Hepatocyte (in vitro differentiated cells): Measurements from ENCODE around the gene PRSS38. TPM values are rescaled to one million over a fixed set of nuclear protein-coding genes. Genes with fewer than 3 reads are reported as not detected.

Experiments
- DNase-seq: peaks from one replicate; pipeline ENCODE4 v3.0.0-alpha.2; 2016; ENCODE audit warnings: low spot score
- H2AFZ ChIP-seq: fragments of 200-600 bp; sonication (generic); 2 replicates; pipeline ENCODE4 v1.6.0; 2016; ENCODE audit warnings: antibody characterized with exemption, mild to moderate bottlenecking
- H3K27ac ChIP-seq: fragments of 200-600 bp; sonication (generic); 2 replicates; pipeline ENCODE4 v1.5.1; 2016; ENCODE audit warnings: mild to moderate bottlenecking
- H3K27me3 ChIP-seq: fragments of 200-600 bp; sonication (generic); 2 replicates; pipeline ENCODE4 v1.6.1; 2016
- H3K36me3 ChIP-seq: fragments of 200-600 bp; sonication (generic); replicated peaks from 2 replicates; pipeline ENCODE4 v1.5.1; 2016; ENCODE audit warnings: low read depth; ENCODE audit not compliant: insufficient read depth
- H3K4me1 ChIP-seq: fragments of 200-600 bp; sonication (generic); 2 replicates; pipeline ENCODE4 v1.5.1; 2016; ENCODE audit warnings: mild to moderate bottlenecking, moderate library complexity; ENCODE audit not compliant: insufficient read depth
- H3K4me2 ChIP-seq: fragments of 200-600 bp; sonication (generic); 2 replicates; pipeline ENCODE4 v1.6.0; 2016
- H3K4me3 ChIP-seq: fragments of 200-600 bp; sonication (generic); 2 replicates; pipeline ENCODE4 v1.5.1; 2016; ENCODE audit warnings: mild to moderate bottlenecking
- H3K79me2 ChIP-seq: fragments of 200-600 bp; sonication (generic); 2 replicates; pipeline ENCODE4 v1.6.0; 2017; ENCODE audit warnings: mild to moderate bottlenecking
- H3K9me2 ChIP-seq: fragments of 200-600 bp; sonication (generic); replicated peaks from 2 replicates; pipeline ENCODE4 v1.6.0; 2017; ENCODE audit warnings: mild to moderate bottlenecking; ENCODE audit not compliant: insufficient read depth
- H3K9me3 ChIP-seq: fragments of 200-600 bp; sonication (generic); 2 replicates; pipeline ENCODE4 v1.5.1; 2016; ENCODE audit warnings: low read depth, mild to moderate bottlenecking
- H4K20me1 ChIP-seq: fragments of 200-600 bp; sonication (generic); 2 replicates; pipeline ENCODE4 v1.6.0; 2016; ENCODE audit warnings: mild to moderate bottlenecking; ENCODE audit not compliant: insufficient read depth, poor library complexity, severe bottlenecking
- EZH2 ChIP-seq: fragments of 200-600 bp; sonication (generic); IDR thresholded peaks from 2 replicates; pipeline ENCODE4 v1.6.1; 2016; ENCODE audit warnings: antibody characterized with exemption, mild to moderate bottlenecking, borderline replicate concordance
- EZH2phosphoT487 ChIP-seq: fragments of 200-600 bp; sonication (generic); IDR thresholded peaks from one replicate; pipeline ENCODE4 v1.6.1; 2018; ENCODE audit warnings: antibody characterized with exemption, mild to moderate bottlenecking, low read depth, moderate library complexity; ENCODE audit not compliant: unreplicated experiment, severe bottlenecking
- WGBS: methylation state at CpG from one replicate; pipeline ENCODE4 v1.1.6; 2016; ENCODE audit warnings: low lambda C conversion rate; ENCODE audit errors: missing lambda C conversion rate; 5-methylcytosine and 5-hydroxymethylcytosine counted together
- polyA plus RNA-seq: library from polyadenylated mRNA; unstranded; fragments of >200 nt; fragmentation: Nextera tagmentation; extraction: Ambion mirVana; gene quantifications from 2 replicates; pipeline ENCODE4 v1.2.1, GENCODE V29; 2016
- total RNA-seq: library from RNA; depleted of rRNA; stranded (reverse); fragments of >200 nt; gene quantifications from 2 replicates; pipeline ENCODE4 v1.2.3, GENCODE V29; 2014
- TF ChIP-seq, protein P1 (sequence below): fragments of 200-600 bp; sonication (generic); IDR thresholded peaks from 2 replicates; pipeline ENCODE4 v1.5.1; 2016; ENCODE audit warnings: antibody characterized with exemption, mild to moderate bottlenecking; ENCODE audit not compliant: poor library complexity

Gene PRSS38
- total and polyA plus RNA-seq, 2 experiments from 2014 or later = not detected

DNA sequence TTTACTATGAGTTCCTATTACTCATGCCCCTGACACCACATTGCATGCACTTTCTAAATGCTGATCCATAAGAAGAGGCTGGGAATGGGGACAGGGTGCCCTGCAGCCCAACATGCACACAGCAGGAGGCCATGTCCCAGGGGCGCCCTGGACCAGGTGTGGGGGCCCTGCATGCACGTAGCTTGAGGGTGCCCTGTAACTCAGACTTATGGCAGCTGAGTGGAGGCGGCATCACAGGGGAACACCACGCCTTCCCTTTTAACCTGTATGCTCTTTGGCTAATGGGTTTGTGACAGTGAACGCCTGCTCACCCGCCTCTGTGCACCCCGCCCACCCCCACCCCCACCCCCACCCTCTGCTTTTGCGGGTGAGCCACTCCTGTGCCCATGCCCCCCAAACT is 44.1 kb upstream of the PRSS38 start:
- H3K79me2 ChIP-seq = no peaks in the 10 kb centered on the region
- peaks cover 3% of the 10 kb centered on the region for H3K36me3 ChIP-seq
- H3K9me3 ChIP-seq = no peaks in the 10 kb centered on the region
- H4K20me1 ChIP-seq = peaks cover 2% of the 10 kb centered on the region
- WGBS = 100% methylated on average over 4 of the region's 8 CpGs
- H3K4me2 ChIP-seq = no peak overlapping the region
- no peaks in the 10 kb centered on the region for H3K9me2 ChIP-seq
- DNase-seq = no peak
- H2AFZ ChIP-seq = no peak overlapping the region
- TF ChIP-seq, protein P1, sequence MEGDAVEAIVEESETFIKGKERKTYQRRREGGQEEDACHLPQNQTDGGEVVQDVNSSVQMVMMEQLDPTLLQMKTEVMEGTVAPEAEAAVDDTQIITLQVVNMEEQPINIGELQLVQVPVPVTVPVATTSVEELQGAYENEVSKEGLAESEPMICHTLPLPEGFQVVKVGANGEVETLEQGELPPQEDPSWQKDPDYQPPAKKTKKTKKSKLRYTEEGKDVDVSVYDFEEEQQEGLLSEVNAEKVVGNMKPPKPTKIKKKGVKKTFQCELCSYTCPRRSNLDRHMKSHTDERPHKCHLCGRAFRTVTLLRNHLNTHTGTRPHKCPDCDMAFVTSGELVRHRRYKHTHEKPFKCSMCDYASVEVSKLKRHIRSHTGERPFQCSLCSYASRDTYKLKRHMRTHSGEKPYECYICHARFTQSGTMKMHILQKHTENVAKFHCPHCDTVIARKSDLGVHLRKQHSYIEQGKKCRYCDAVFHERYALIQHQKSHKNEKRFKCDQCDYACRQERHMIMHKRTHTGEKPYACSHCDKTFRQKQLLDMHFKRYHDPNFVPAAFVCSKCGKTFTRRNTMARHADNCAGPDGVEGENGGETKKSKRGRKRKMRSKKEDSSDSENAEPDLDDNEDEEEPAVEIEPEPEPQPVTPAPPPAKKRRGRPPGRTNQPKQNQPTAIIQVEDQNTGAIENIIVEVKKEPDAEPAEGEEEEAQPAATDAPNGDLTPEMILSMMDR = no peak
- TF ChIP-seq EZH2phosphoT487 = no peak
- TF ChIP-seq EZH2 = no peak
- H3K4me1 ChIP-seq = no peaks in the 10 kb centered on the region
- no peak overlapping the region for H3K27ac ChIP-seq
- no peak overlapping the region for H3K4me3 ChIP-seq
- no peaks in the 10 kb centered on the region for H3K27me3 ChIP-seq

DNA sequence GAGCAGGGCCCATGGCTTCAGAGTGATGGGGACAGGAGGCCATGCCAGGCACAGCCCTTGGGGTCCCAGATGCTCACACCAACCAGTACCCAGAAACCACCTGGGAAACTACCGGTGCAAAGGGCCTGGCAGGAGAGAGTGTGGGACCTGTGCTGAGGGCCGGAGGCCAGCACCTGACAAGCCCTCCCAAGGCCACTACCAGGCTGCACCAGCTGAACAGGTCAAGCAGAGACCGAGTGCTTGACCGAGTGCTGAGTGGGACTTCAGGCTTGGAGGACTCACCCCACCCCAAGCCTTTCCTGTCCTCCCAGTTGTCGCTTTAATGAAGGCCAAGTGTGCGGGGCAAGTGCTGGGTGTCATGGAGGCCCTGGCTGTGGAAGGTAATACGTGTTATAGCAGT is 43.7 kb upstream of the PRSS38 start:
- Histone ChIP-seq H3K27me3 (no peaks in the 10 kb centered on the region), H3K79me2 (no peaks in the 10 kb centered on the region), H3K27ac (no peak overlapping the region), H3K9me2 (no peaks in the 10 kb centered on the region), H3K4me1 (no peaks in the 10 kb centered on the region), H2AFZ (no peak overlapping the region), H3K4me3 (no peak overlapping the region), H4K20me1 (no peaks in the 10 kb centered on the region), H3K36me3 (peaks cover 3% of the 10 kb centered on the region), H3K4me2 (no peak overlapping the region), H3K9me3 (no peaks in the 10 kb centered on the region)
- DNase-seq = no peak
- WGBS = 100% methylated on average over 7 of the region's 7 CpGs
- TF ChIP-seq EZH2phosphoT487 (no peak), EZH2 (no peak)
- TF ChIP-seq, protein P1 = no peak

DNA sequence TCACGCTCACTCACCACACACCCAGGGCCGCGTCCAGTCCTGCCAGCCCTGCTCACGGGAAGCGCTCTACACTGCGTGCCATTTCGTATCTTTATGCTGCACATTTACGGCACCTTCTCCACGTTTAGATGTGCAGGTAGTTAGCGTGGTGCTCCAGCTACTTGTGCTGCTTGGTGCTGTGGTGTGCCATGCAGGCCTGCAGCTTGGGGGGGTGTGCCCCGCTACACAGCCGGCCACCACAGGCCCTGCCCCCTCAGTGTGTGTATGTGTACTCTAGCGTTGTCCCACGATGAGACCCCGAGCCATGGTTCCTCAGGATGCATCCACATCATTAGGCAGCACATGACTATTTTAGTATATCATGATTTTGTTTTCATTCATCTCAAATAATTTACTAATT is 41.9 kb upstream of the PRSS38 start:
- no peak overlapping the region for H3K4me2 ChIP-seq
- TF ChIP-seq EZH2 = no peak
- TF ChIP-seq EZH2phosphoT487 = no peak
- TF ChIP-seq, protein P1 = no peak
- no peak overlapping the region for H3K4me3 ChIP-seq
- no peaks in the 10 kb centered on the region for H4K20me1 ChIP-seq
- H3K27me3 ChIP-seq = no peaks in the 10 kb centered on the region
- no peak overlapping the region for H3K27ac ChIP-seq
- H3K4me1 ChIP-seq = no peaks in the 10 kb centered on the region
- H3K36me3 ChIP-seq = peaks cover 3% of the 10 kb centered on the region
- DNase-seq = no peak
- WGBS = 96% methylated on average over 15 of the region's 15 CpGs
- no peaks in the 10 kb centered on the region for H3K9me3 ChIP-seq
- no peak overlapping the region for H2AFZ ChIP-seq
- no peaks in the 10 kb centered on the region for H3K9me2 ChIP-seq
- H3K79me2 ChIP-seq = no peaks in the 10 kb centered on the region
